Suppressor macrophage treated with lipopolysaccharide for 4 hours (primary cell): ENCODE data around the gene PHKG2.

ENCODE experiments used
- DNase-seq: peaks from one replicate; pipeline ENCODE4 v3.0.0-alpha.2; 2020

PHKG2 gene

DNA sequence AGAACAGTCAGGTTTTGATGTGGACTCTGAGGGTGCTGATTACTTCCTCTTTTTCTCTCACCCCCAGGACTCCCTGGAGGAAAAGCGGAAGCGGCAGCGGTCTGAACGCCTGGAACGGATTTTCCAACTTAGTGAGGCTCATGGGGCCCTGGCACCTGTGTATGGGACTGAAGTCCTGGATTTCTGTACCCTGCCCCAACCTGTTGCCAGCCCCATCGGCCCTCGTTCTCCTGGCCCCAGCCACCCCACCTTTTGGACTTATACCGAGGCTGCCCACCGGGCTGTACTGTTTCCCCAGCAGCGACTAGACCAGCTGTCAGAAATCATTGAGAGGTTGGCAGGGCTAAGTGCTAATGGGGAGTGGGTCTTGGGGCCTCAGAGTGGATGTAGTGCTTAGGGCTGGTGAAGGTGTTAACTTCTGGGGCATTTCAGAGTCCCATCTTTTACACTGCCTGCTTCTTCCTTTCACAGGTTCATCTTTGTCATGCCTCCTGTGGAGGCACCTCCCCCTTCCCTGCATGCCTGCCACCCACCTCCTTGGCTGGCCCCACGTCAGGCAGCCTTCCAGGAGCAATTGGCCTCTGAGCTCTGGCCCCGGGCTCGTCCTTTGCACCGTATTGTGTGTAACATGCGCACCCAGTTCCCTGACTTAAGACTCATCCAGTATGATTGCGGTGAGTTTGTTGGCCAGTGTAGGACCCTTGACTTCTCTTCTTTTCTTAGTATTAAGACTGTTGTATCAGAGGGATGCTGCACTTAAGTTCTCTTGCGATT lies 19.1 kb upstream of the PHKG2 start:
- DNase-seq: peak; percentile 79

DNA sequence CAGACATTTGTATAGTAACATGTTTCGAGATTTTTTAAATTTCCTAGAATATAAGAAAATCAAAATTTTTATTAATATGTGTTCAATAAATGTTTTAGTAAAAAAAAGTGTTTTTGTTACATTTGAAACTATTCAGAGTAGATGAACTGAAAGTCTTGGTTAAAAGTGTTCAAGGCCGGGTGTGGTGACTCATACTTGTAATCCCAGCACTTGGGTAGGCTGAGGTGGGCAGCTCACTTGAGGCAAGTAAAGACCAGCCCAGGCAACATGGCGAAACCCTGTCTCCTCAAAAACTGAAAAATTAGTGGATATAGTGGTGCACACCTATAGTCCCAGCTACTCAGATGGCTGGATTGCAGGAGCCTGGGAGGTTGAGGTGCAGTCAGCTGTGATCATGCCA lies 16.8 kb upstream of the PHKG2 start:
- no peak for DNase-seq

DNA sequence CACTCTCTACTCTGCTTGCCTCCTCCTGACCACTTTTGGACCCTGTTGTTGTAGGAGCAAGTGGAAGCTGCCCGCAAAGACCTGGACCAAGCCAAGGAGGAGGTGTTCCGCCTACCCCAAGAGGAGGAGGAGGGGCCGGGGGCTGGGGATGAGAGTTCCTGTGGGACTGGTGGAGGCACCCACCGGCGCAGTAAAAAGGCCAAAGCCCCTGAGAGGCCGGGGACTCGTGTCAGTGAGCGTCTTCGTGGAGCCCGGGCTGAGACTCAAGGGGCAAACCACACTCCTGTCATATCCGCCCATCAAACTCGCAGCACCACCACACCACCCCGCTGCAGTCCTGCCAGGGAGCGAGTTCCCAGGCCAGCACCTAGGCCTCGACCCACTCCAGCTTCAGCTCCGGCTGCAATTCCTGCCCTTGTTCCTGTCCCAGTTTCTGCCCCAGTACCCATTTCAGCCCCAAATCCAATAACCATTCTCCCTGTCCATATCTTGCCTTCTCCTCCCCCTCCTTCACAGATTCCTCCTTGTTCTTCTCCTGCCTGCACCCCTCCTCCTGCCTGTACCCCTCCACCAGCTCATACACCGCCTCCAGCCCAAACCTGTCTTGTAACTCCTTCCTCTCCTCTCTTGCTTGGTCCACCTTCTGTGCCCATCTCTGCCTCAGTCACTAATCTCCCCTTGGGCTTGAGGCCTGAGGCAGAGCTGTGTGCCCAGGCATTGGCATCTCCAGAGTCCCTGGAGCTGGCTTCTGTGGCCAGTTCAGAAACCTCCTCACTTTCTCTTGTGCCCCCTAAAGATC lies 11.0 kb upstream of the PHKG2 start:
- DNase-seq: no peak

DNA sequence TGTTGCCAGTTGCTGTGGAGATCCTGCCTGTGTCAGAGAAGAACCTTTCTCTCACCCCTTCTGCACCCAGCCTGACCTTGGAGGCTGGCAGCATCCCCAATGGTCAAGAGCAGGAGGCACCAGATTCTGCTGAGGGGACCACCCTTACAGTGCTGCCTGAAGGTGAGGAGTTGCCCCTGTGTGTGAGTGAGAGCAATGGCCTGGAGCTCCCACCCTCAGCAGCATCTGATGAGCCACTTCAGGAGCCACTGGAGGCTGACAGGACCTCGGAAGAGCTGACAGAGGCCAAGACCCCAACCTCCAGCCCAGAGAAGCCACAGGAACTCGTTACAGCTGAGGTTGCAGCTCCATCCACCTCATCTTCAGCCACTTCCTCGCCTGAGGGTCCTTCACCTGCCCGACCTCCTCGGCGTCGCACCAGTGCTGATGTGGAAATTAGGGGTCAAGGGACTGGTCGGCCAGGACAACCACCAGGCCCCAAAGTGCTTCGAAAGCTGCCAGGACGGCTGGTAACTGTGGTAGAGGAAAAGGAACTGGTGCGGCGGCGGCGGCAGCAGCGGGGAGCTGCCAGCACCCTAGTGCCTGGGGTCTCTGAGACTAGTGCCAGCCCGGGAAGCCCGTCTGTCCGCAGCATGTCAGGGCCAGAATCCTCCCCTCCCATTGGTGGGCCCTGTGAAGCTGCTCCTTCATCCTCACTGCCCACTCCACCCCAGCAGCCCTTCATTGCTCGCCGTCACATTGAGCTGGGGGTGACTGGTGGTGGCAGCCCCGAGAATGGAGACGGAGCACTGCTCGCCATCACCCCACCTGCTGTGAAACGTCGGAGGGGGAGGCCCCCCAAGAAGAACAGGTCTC lies 10.2 kb upstream of the PHKG2 start:
- DNase-seq: no peak

DNA sequence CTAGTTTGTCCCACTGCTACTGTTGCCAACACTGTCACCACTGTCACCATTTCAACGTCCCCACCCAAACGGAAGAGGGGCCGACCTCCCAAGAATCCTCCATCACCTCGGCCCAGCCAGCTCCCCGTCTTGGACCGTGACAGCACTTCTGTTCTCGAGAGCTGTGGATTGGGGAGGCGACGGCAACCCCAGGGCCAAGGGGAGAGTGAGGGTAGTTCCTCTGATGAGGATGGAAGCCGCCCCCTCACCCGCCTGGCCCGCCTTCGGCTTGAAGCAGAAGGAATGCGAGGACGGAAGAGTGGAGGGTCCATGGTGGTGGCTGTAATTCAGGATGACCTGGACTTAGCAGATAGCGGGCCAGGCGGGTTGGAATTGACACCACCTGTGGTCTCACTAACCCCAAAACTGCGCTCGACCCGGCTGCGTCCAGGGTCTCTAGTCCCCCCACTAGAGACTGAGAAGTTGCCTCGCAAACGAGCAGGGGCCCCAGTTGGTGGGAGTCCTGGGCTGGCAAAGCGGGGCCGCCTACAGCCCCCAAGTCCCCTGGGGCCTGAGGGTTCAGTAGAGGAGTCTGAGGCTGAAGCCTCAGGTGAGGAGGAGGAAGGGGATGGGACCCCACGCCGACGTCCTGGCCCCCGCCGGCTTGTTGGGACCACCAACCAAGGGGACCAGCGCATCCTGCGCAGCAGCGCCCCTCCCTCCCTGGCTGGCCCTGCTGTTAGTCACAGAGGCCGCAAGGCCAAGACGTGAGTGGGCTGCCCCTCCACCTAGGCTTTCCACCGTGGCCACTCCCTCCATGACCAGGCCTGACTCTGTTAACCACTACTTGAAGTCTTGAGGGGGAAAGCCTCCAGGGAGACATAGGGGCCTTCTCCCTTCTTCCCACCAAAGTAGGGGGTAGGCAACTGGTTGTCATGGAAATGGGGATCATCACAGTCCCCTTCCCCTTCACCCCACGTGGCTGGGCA lies 9.0 kb upstream of the PHKG2 start:
- DNase-seq: no peak

DNA sequence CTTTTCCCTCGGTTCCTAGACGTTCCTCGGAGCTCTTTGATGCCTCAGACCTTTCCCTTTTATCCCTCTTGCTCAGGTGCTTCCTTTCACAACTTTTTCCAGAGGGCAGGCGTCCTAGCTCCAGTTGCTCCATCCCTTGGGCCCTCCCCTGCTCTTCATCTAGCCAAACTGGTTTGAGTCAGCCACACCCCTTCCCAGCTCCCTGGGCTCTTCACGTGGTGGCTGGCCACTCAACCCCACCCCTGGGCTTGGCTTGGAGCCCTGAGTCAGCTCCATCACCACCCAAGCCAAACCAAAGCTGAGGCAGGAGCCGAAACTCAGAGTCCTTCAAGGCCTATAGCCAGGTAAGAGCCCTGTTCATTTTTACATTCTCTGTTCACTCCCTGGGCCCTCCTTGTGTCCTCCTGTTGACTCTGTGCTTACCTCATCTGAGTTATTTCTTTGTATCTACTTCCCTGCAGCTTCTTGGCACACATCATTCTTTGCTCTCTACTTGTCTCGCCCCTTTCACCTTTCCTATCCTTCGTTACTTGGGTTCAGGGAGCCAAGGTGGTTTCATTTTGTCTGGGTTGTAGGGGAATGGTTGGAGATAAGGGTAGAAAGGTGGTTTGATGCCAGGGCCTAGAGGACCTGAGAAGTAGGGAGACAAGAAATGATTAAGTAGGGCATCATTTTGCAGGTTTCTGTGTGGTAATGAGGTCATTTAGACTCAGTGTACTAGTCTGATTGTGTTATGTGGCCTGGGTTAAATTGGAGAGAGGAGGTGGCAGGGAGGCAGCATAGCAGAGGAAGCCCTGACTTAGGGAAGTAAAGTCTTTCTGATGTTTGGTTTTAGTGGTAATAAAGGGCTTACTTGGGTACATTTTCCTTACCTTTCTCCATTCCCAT lies 7.6 kb upstream of the PHKG2 start:
- DNase-seq: no peak

DNA sequence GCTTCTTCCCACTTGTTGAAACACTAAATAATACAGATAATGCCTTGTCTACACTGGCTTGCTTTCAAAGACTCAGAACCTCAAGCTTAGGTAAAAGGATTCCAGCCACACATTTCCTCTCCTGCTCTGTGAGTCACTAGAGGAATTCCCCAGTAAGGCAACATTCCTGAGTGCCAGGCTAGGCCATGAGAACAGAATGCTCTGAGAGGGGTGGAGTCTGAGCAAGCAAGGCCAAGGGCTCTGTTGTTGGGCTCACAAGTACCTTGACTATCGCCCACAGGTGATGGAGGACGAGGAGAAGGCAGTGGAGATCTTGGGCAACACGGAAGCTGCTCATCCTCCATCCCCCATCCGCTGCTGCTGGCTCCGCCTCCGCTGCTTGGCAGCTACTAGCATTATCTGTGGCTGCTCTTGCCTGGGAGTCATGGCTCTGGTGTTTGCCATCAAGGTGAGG lies 6.7 kb upstream of the PHKG2 start:
- DNase-seq: no peak

DNA sequence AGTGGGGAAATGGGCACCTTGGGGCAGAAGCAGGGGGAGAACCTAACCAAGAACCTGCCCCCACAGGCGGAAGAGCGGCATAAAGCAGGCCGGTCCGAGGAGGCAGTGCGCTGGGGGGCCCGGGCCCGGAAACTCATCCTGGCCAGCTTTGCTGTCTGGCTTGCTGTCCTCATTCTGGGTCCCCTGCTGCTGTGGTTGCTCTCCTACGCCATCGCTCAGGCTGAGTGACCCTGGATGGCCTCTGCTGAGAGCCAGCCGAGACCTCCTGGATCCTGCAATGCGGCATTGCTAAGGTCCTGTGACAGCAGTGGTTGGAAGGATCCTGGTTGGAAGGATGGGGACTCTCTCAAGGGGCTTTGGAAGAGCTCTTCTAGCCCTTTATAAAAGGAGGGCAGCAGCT lies 4.5 kb upstream of the PHKG2 start:
- DNase-seq: no peak

DNA sequence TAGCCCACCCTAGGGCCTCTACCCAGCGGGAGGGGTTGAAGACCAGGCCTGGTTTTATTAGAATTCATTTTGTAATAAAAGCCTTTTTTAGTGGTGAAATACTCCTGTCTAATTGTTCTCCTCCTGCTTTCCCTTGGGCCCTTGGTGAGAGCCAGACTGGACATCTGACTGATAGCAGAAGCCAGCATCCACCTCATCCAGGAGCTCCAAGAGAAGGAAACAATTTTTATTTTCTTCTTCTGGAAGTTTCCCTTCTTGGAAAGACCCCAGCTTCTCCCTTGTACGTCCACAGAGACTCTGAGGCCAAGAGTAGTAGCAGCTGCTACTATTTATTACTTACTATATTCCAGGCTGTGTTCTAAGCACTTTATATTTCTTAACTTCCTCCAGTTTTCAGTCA lies 4.0 kb upstream of the PHKG2 start:
- DNase-seq: no peak

DNA sequence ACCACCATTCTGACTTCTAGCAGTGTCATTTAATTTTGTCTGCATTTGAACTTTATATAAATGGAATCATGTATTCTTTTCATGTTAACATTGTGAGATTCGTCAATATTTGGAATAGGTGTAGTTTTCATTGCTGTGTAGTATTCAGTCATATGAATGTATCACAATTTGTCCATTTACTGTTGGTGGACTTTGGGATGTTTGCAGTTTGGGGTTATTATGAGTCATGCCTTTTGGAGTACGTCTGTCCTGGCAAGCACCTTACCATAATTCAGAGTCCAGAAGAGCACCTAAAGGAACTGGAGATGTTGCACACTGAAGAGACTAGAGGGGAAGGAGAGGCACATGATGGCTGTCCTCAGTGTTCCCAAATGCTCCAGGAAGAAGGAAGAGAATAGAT lies 3.1 kb upstream of the PHKG2 start:
- no peak for DNase-seq

DNA sequence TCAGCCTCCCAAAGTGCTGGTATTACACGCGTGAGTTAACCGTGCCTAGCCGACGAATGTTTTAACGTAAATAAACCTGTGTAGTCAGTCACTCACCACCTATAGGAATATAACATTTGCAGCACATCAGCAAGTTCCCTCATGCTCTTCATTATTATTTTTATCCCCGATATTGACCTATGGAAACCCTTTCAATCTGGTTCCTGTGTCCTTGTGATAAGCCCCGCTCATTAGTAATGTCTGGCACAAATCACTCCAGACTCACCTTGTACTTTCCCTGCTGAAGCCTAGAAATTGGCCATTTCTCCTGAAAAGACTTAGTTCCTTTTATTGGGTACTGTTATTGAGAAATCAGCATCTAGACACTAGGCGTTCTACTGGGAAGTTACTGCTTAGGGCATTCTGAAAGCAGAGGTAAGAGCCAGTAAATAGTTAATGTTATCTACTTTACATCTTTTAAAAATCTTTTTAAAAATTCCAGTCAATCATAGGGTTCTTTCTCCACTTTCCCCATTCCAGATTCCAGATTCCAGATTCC lies 1.5 kb upstream of the PHKG2 start:
- DNase-seq: peak; percentile 42

DNA sequence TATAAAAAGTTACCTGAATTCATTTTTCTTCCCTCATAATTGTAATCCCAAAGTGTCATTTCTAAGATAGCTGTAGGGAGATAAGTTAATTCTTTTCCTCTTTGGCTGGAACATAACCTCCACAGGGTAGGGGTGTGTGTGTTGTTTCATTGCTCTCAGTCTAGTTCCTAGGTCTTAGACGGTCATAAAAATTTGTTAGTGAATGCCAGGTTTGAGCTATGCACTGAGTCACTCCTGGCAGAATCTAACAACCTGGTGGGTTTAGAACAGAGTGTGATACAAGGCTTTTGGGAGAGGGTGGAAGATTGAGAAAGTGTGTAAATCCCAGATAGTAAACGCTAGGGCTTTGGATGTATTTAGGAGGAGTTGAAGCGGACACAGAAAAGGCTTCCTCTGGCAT lies 894 bp upstream of the PHKG2 start:
- DNase-seq: no peak

DNA sequence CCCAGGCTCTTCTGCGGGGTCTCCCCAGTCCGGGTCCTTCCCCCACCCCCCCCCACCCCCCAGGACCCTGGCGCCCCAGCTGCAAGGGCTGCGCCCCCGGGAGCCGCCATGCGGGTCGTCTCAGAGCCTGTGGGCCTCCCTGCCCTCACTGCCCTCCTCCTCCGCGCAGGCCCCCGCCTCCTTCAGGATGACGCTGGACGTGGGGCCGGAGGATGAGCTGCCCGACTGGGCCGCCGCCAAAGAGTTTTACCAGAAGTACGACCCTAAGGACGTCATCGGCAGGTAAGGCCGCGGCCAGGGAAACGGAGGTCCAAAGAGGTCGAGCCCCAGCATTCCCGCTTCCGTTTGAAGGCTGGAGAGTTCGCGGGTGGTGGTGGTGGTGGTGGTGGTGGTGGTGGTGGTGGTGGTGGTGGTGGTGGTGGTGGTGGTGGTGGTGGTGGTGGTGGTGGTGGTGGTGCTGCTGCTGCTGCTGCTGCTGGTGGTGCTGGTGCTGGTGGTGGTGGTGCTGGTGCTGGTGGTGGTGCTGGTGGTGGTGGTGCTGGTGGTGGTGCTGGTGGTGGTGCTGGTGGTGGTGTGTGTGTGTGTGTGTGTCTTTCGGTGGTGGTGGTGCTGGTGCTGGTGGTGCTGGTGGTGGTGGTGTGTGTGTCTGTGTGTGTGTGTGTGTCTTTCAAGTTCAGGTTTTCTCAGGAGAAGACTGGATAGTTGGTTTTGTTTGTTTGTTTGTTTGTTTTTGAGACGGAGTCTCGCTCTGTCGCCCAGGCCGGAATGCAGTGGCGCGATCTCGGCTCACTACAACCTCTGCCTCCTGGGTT lies 615 bp downstream of the PHKG2 start:
- DNase-seq: peak; percentile 30

DNA sequence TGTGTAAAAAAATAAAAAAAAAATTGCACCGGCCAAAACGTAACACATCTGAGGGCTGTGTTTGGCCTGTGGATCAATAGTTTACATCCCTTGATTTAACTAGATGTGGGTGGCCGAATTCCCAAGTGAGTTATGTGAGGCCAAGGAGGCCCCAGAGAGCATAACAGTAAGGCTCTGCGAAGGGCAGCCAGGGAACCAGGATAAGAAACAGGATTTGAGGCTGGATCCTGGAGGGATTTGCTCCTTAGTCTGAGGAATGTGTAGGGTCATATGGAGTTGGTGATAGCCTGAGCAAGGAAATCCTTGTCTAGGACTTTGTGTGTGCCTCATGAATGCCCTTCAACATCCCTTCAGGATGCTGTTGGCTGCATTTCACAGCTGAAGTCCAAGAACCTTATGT lies 2.0 kb downstream of the PHKG2 start:
- no peak for DNase-seq

DNA sequence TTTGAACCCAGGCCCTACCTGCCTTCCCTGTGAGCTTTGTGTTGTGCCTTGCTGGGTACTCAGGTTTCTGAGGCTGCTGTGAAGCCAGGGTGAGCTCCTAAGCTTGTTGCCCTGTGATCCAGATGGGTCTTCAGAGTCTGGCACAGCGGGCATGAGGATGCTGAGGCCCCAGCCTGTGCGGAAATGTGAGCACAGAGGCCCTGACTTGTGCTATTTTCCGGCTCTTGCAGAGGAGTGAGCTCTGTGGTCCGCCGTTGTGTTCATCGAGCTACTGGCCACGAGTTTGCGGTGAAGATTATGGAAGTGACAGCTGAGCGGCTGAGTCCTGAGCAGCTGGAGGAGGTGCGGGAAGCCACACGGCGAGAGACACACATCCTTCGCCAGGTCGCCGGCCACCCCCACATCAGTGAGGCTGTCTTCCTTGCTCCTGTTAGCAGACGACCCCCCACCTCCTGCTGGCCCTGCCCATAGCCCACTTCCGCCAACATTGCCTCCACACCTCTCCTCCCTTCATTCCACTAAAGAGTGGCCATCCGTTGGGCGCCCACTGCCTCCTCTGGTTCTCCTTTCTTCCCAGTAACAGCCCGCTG lies 2.7 kb downstream of the PHKG2 start:
- no peak for DNase-seq

DNA sequence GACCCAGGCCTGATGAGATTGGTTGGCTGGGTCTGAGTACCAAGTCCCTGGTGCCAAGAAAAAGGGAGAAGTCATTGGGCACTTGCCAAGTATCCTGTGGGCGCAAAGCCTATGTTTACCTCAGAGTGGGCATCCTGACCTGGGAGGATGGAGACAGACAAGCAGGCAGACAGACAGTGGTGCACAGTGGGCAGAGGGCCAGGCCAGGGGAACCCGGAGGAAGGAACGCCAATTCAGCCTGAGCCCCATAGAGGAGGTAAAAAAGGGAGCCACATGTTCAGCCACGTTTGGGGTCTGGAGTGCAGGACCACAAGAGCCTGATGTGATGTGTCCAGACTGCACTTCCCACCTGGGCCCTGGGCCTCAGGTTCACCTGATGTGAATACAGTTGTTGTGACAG lies 5.4 kb downstream of the PHKG2 start:
- no peak for DNase-seq

DNA sequence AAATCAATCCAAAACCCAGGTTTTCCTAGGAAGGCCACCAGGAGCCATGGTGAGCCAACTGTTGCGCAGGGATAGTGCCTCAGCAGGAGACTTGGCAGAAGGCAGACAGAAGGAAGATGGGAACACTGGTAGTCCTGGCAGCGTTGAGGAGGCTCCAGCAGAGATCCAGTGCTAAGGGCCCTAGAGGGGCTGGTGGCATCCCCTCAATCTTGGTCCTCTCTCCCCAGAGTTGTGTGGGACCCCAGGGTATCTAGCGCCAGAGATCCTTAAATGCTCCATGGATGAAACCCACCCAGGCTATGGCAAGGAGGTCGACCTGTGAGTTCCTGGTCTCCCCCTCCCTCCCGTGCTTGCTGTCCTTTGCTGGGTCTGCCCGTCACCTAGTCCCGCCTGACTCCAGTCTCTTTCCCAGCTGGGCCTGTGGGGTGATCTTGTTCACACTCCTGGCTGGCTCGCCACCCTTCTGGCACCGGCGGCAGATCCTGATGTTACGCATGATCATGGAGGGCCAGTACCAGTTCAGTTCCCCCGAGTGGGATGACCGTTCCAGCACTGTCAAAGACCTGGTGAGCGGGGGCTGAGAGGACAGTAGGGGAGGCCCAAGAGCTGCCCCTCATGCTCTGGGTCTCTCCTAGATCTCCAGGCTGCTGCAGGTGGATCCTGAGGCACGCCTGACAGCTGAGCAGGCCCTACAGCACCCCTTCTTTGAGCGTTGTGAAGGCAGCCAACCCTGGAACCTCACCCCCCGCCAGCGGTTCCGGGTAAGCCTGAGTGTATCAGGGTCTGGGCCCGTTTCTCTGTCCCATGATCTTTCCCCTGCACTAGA lies 7.9 kb downstream of the PHKG2 start:
- DNase-seq: no peak

DNA sequence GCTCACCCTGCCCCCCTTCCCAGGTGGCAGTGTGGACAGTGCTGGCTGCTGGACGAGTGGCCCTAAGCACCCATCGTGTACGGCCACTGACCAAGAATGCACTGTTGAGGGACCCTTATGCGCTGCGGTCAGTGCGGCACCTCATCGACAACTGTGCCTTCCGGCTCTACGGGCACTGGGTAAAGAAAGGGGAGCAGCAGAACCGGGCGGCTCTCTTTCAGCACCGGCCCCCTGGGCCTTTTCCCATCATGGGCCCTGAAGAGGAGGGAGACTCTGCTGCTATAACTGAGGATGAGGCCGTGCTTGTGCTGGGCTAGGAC lies 8.5 kb downstream of the PHKG2 start:
- no peak for DNase-seq

DNA sequence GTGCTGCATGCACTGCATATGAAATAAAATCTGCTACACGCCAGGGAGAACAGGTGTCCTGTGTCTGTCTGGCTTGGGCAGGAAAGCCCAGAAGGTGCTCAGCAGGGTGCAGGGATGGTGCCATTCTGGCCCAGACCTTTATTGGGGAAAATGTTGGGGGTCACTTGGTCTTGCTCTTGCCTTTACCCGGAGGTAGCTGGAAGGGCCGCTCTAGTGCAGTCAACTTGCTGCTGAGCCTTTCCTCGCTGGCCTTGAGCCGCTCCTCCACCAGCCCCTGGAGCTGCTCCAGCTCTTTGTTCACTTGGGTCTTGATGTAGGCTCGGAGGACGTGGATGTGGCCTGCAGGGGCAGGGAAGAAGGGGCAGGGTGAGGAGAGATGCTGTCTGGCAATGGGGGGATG lies 9.1 kb downstream of the PHKG2 start:
- DNase-seq: no peak
